HFF-Myc (cell line): ENCODE results near the gene SRP9.
"Not testable (repeated sequence)": the region's sequence is repeated elsewhere in the genome, so short reads cannot be mapped to it uniquely, and the experiment has no call there.

Source experiments
- DNase-seq: peaks from one replicate; pipeline ENCODE4 v3.0.0-alpha.2; 2011; ENCODE audit warnings: low read depth; ENCODE audit errors: extremely low read depth
- H3K4me3 ChIP-seq: replicated peaks from 2 replicates; pipeline ENCODE4 v1.5.1; 2011; ENCODE audit warnings: low read depth, mild to moderate bottlenecking, control low read depth, low read length
- TF ChIP-seq, protein P1 (sequence below): IDR thresholded peaks from 2 replicates; pipeline ENCODE4 v1.5.1; 2012; ENCODE audit warnings: mild to moderate bottlenecking, low read depth, low read length, control low read depth; ENCODE audit errors: missing control alignments

Gene SRP9

DNA sequence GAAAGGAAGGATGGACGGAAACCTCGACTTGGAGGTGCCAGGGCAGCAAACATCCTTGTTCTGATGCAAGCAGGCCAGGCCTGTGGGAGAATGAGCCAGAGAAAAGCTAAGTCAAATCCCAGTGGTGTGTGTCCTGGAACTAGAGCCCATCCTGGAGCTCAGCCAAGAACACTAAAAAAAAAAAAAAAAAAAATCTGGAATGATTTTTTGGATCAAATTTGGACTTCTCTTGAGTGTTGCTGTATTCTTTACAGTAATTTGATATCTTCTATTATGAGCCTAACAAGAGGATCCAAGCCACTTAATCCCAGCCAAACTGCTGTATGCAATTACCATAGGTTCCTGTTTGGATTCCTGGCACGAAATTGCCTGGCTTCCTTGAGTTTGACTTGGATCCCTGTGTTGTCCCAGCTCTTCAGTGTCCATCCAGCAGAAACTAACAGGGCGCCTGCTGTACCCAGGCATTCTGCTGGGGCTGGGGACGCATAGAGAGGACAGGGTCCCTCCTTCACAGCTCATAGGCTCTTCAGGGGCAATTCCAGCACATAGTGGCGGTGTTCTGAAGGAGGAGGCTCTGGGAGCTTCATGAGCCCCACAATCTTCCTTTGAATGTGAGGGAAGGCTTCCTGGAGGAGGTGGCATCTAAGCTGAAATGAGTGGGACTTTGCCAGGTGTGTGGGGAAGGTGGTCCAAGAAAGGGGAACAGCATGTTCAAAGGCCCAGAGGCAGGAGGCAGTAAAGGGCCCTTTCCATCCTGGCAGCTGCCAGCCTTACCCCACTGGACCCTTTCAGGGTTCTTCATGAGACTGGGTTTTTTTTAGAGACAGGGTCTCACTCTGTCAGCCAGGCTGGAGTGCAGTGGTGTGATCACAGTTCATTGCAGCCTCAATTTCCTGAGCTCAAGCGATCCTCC lies 57.0 kb downstream of the SRP9 start:
- TF ChIP-seq, protein P1, sequence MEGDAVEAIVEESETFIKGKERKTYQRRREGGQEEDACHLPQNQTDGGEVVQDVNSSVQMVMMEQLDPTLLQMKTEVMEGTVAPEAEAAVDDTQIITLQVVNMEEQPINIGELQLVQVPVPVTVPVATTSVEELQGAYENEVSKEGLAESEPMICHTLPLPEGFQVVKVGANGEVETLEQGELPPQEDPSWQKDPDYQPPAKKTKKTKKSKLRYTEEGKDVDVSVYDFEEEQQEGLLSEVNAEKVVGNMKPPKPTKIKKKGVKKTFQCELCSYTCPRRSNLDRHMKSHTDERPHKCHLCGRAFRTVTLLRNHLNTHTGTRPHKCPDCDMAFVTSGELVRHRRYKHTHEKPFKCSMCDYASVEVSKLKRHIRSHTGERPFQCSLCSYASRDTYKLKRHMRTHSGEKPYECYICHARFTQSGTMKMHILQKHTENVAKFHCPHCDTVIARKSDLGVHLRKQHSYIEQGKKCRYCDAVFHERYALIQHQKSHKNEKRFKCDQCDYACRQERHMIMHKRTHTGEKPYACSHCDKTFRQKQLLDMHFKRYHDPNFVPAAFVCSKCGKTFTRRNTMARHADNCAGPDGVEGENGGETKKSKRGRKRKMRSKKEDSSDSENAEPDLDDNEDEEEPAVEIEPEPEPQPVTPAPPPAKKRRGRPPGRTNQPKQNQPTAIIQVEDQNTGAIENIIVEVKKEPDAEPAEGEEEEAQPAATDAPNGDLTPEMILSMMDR: no peak
- no peak overlapping the region for H3K4me3 ChIP-seq
- peak; percentile 82 for DNase-seq

GRCh38 chr1:225835856-225836255 lies 58.2 kb downstream of the SRP9 start:
- no peak for DNase-seq
- no peak overlapping the region for H3K4me3 ChIP-seq
- TF ChIP-seq, protein P1: no peak

GRCh38 chr1:225836296-225836695 lies 58.7 kb downstream of the SRP9 start:
- not testable (repeated sequence) for DNase-seq, H3K4me3 ChIP-seq

GRCh38 chr1:225838793-225839192 lies 61.2 kb downstream of the SRP9 start:
- TF ChIP-seq, protein P1: no peak
- no peak overlapping the region for H3K4me3 ChIP-seq
- DNase-seq: no peak
